GM12892 (cell line): ENCODE results near the gene SCARB1.

Experiments used
- POLR2A ChIP-seq: IDR thresholded peaks from 2 replicates; pipeline ENCODE4 v1.6.1; 2011; ENCODE audit warnings: low read depth, low read length, control low read depth
- POLR2AphosphoS5 ChIP-seq: IDR thresholded peaks from 2 replicates; pipeline ENCODE4 v1.6.1; 2011; ENCODE audit warnings: low read depth, low read length, control low read depth
- TAF1 ChIP-seq: IDR thresholded peaks from 2 replicates; pipeline ENCODE4 v1.6.1; 2011; ENCODE audit warnings: low read depth, mild to moderate bottlenecking, control low read depth, low read length, borderline replicate concordance

- no peak for TF ChIP-seq POLR2A
- TF ChIP-seq POLR2AphosphoS5 = no peak
- no peak for TF ChIP-seq TAF1
These were observed 3.3 kb upstream of the SCARB1 start for GRCh38 chr12:124866883-124867400.
